Measurements from ENCODE around the gene NFIA. TPM values are rescaled to one million over a fixed set of nuclear protein-coding genes. Genes with fewer than 3 reads are reported as not detected.
A peak's percentile ranks its signal among the peaks of the same experiment; 100 is the strongest.

The NFIA gene
- total RNA-seq, 2 donors from 2014 or later = 17.3 to 27.3 TPM

DNA sequence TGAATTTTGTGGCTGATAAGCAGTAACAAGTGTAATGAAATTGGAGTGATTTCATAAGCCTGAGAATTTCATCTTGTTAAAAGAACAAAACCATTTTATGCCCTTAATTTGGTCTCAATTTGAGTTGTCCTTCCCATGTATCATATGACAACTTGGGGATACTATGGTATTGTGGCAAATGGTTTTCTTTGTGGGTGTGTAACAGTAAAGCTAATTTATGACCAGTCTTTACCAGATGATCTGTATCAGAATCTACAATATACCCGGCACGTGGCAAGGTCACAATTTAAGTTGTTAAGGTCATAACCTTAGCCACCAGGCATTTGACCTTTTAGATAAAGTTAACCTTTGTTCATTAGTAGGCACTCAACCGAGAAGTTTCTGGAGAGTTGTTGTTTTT lies 9.1 kb downstream of the NFIA start:
- DNase-seq = no peak
- Mint-ChIP-seq H3K4me3 (no peak overlapping the region), H3K4me1 (ENCODE audit: low read depth) (peaks cover 8% of the 10 kb centered on the region), H3K27me3 (ENCODE audit: low read depth) (peaks cover 7% of the 10 kb centered on the region), H3K27ac (no peak overlapping the region), H3K9me3 (no peaks in the 10 kb centered on the region), H3K36me3 (ENCODE audit: insufficient read depth in 2 of 2) (peaks cover 4 to 5% of the 10 kb centered on the region in 2 donors)
- ATAC-seq (replicated peaks in 1 of 2) = no peak

DNA sequence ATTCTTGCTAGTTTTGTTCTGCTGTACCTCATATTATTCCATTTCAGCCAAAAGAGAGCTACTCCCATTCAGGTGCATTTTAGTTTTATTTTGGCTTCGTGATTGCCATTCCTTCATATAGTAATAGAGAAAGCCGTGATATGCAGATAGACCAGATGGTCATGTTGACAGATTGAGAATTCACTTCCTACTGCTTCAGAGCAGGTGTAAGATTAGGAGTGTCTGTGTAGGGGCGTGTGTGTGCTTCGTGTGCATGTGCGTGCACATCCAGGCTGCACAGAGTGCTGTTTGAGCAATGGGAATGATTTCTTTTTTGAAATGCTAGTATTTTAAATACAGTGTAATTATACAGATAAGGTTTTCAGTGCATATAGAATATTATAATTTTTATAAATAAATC lies 10.3 kb downstream of the NFIA start:
- no peaks in the 10 kb centered on the region for H3K9me3 Mint-ChIP-seq
- peaks cover 14% of the 10 kb centered on the region for H3K4me1 Mint-ChIP-seq (ENCODE audit: low read depth)
- ATAC-seq (replicated peaks in 1 of 2) (no peak), DNase-seq (no peak)
- no peak overlapping the region for H3K27ac Mint-ChIP-seq
- H3K4me3 Mint-ChIP-seq = no peak overlapping the region
- peaks cover 4 to 5% of the 10 kb centered on the region in 2 donors for H3K36me3 Mint-ChIP-seq (ENCODE audit: insufficient read depth in 2 of 2)
- peaks cover 7% of the 10 kb centered on the region for H3K27me3 Mint-ChIP-seq (ENCODE audit: low read depth)

DNA sequence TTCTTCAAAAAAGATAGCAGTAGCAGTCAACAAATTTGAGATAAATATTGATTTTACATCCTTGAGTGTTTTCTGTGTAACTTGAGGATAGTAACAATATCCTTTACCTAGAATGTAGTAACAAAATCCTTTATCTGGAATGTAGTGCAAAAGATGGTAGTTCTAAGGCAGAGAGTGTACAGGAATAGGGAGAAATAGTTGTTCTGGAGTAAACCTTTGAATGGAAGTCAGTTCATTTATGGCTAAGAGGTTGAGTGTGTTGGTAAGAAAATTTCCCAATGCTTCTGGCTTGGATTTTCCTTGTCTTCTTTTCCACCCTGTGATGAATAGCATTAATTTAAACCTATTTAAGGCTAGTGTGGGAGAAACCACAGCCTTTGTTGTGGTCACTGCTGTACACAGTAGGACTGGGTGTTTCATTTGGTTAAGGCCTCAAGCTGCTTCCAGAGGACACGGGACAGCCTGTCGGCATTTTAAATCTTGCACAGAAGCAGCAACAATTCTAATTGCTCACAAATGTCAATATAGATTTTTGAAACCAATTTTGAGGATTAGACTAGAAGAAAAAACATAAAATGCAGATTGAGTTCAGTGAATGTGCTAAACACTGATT lies 11.3 kb downstream of the NFIA start:
- Mint-ChIP-seq H3K4me1 (ENCODE audit: low read depth) (peaks cover 17% of the 10 kb centered on the region), H3K27me3 (ENCODE audit: low read depth) (peaks cover 7% of the 10 kb centered on the region), H3K9me3 (no peaks in the 10 kb centered on the region), H3K36me3 (ENCODE audit: insufficient read depth in 2 of 2) (peaks cover 1 to 4% of the 10 kb centered on the region in 2 donors), H3K27ac (no peak overlapping the region), H3K4me3 (no peak overlapping the region)
- ATAC-seq (replicated peaks in 1 of 2) (no peak), DNase-seq (no peak)

DNA sequence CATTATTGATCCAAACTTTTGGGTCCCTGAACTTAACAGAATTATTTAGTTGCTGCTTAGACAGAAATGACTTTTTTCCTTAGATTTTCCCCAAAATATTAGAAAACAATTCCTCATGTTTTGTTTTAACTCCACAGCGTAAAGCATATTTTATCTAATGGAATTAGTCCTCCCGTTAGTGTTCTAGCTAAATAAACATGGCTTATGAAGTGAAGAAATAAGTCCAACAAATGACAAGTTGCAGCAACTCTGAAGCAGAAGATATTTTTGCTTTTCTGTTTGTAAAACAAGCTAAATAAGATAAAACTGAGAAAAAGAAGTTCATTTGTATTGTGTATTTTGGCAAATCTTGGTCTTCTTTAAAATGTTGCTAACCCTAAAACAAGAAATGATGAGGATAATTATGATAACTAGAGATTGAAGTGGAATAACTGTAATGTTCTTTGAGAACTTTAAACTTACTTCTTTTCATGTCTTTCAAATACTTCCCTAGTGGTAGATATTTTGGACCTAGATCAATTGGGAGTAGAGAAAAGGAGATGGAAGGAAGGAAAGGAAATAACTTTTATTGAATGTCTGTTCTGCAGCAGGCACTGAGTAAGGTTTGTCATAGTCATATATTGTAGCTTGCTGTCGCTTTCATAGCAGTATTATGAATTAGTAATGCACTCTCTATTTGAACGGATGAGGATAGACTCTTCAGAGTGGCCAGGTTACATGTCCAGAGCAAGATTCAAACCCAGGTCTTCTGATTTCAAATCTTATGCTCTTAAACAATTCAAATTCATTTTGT lies 12.5 kb downstream of the NFIA start:
- no peak for DNase-seq
- peaks cover 0 to 1% of the 10 kb centered on the region in 2 donors for H3K36me3 Mint-ChIP-seq (ENCODE audit: insufficient read depth in 2 of 2)
- no peaks in the 10 kb centered on the region for H3K9me3 Mint-ChIP-seq
- peak overlapping the region; percentile 15 for H3K27ac Mint-ChIP-seq
- H3K4me3 Mint-ChIP-seq = peak overlapping the region in 1 of 2 donors; percentile 16
- peaks cover 25% of the 10 kb centered on the region for H3K4me1 Mint-ChIP-seq (ENCODE audit: low read depth)
- H3K27me3 Mint-ChIP-seq (ENCODE audit: low read depth) = peaks cover 7% of the 10 kb centered on the region
- ATAC-seq (replicated peaks in 1 of 2) = peak; percentile 43 to 86

DNA sequence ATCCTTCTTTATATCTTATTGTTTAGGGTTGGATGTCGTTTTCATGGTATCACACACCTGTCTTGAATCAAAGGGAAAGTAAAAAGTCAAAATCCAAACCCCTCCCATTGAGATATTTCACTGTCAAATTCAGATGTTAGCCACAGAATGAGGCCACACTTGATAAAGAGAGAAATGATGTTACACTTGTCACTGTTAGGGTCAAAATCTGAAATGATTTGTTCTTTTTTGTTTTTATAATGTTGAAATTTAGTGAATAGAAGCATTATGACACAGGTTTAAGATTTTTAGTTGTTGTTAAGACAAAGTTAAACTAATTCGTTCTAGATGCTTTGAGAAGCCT lies 13.1 kb downstream of the NFIA start:
- Mint-ChIP-seq H3K4me1 (ENCODE audit: low read depth) (peaks cover 25% of the 10 kb centered on the region), H3K4me3 (peak overlapping the region in 1 of 2 donors; percentile 16), H3K9me3 (no peaks in the 10 kb centered on the region), H3K36me3 (ENCODE audit: insufficient read depth in 2 of 2) (peaks cover 0 to under 1% of the 10 kb centered on the region in 2 donors), H3K27ac (no peak overlapping the region), H3K27me3 (ENCODE audit: low read depth) (peaks cover 7% of the 10 kb centered on the region)
- ATAC-seq (replicated peaks in 1 of 2) (peak; percentile 20 to 55), DNase-seq (no peak)

DNA sequence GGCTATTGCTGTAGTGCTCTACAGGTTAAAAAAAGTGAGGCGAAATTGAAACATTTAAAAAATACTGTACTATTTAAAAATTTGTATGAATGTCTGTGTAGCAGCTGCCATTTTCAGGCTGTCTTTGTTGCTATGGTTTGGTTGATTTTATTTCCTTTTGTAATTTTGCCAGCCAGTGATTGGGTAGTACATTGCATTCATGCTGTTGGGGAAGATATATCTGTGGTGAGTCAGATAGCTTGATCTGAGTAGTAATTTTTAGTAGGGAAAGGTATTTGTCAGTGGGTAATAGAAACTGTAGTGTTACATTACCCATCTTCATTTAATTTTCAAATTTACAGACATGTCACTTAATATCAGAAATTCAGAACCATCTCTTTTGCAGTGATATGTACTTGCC lies 15.0 kb downstream of the NFIA start:
- no peaks in the 10 kb centered on the region for H3K9me3 Mint-ChIP-seq
- ATAC-seq (replicated peaks in 1 of 2) (peak in 1 of 2 donors; percentile 51), DNase-seq (no peak)
- H3K4me3 Mint-ChIP-seq = no peak overlapping the region
- peaks cover 7% of the 10 kb centered on the region for H3K27me3 Mint-ChIP-seq (ENCODE audit: low read depth)
- H3K4me1 Mint-ChIP-seq (ENCODE audit: low read depth) = peaks cover 25% of the 10 kb centered on the region
- no peaks in the 10 kb centered on the region for H3K36me3 Mint-ChIP-seq (ENCODE audit: insufficient read depth in 2 of 2)
- no peak overlapping the region for H3K27ac Mint-ChIP-seq

DNA sequence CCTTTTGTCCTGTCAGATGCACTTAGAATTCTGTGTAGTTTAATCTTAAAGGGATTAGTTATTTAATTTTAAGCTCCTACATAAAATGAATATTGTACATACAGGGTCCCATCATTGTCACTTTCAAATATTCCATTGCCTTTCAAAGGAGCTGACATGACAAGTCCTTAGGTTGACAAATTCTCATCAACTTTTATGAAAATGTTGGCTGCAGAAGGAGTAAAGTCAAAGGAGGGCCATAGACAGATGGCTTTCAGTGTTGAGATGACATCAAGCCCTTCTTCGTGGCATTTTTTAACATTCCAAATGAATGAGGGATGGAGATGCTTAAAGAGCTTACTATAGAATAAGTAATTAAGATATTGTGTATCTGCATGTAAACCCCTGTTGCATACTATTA lies 15.4 kb downstream of the NFIA start:
- peaks cover 7% of the 10 kb centered on the region for H3K27me3 Mint-ChIP-seq (ENCODE audit: low read depth)
- H3K36me3 Mint-ChIP-seq (ENCODE audit: insufficient read depth in 2 of 2) = no peaks in the 10 kb centered on the region
- no peak overlapping the region for H3K4me3 Mint-ChIP-seq
- ATAC-seq (replicated peaks in 1 of 2) (no peak), DNase-seq (no peak)
- no peaks in the 10 kb centered on the region for H3K9me3 Mint-ChIP-seq
- no peak overlapping the region for H3K27ac Mint-ChIP-seq
- peaks cover 25% of the 10 kb centered on the region for H3K4me1 Mint-ChIP-seq (ENCODE audit: low read depth)

DNA sequence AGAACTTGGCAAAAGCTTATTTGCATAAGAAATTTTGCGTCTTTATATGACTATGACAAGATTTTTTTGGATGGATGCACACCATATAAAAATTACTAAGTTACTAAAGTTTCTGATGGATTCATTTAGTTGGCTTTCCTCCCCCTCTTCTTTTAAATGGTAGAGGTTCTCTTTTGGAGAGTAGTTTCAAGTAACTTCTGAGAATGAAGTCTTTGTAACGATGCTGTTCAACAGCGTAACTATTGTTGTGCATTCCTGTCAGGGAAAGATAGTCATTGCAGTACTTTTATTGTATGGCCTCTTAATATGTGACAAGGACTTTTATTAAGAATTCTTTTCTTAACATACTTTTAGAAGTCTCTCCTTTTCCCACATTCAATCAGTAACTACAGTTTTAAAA lies 16.0 kb downstream of the NFIA start:
- H3K36me3 Mint-ChIP-seq (ENCODE audit: insufficient read depth in 2 of 2) = no peaks in the 10 kb centered on the region
- DNase-seq (no peak), ATAC-seq (replicated peaks in 1 of 2) (no peak)
- H3K27ac Mint-ChIP-seq = no peak overlapping the region
- peaks cover 7% of the 10 kb centered on the region for H3K27me3 Mint-ChIP-seq (ENCODE audit: low read depth)
- no peaks in the 10 kb centered on the region for H3K9me3 Mint-ChIP-seq
- peaks cover 25% of the 10 kb centered on the region for H3K4me1 Mint-ChIP-seq (ENCODE audit: low read depth)
- H3K4me3 Mint-ChIP-seq = no peak overlapping the region

DNA sequence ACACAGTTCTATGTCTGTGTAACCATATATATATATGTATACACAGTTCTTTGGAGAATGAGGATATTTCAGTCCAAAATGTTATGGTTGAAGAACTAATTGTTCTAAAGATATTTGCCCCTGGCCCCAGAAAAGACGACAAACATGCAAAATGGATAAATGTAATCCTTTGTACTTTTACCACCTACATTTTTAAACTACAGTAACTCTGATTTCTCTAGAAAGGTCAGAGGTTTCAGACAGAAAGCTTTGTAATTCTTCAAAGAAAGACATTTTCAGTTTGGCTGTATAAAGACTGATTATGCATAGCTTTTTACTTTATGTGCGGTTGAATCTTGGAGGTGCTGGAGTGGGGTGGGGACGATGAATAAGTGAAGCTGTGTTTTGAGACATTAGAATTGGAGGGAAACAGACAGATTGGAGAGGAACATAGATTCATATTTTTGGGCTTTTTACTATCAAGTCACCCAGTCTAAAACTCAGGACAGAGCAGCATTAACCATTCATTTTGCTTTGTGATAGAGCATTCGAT lies 16.6 kb downstream of the NFIA start:
- Mint-ChIP-seq H3K4me1 (ENCODE audit: low read depth) (peaks cover 25% of the 10 kb centered on the region), H3K27me3 (ENCODE audit: low read depth) (peaks cover 7% of the 10 kb centered on the region), H3K9me3 (no peaks in the 10 kb centered on the region), H3K27ac (no peak overlapping the region), H3K4me3 (peak overlapping the region; percentile 0), H3K36me3 (ENCODE audit: insufficient read depth in 2 of 2) (no peaks in the 10 kb centered on the region)
- peak in 1 of 2 donors; percentile 39 for ATAC-seq (replicated peaks in 1 of 2)
- no peak for DNase-seq

DNA sequence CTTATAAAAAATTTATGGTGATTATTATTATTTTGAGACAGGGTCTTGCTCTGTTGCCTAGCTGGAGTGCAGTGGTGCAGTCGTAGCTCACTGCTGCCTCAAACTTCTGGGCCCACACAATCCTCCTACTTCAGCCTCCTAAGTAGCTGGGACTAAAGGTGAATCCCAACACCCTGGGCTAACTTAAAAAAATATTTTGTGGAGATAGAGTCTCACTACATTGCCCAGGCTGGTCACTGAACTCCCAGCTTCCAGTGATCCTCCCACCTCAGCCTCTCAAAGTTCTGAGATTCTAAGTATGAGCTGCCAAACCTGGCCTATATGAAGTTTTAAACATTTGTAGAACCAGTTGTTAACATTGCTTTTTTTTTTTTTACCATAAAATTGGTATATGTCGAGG lies 18.2 kb downstream of the NFIA start:
- Mint-ChIP-seq H3K4me1 (ENCODE audit: low read depth) (peaks cover 17% of the 10 kb centered on the region), H3K9me3 (no peaks in the 10 kb centered on the region), H3K27ac (no peak overlapping the region), H3K36me3 (ENCODE audit: insufficient read depth in 2 of 2) (no peaks in the 10 kb centered on the region), H3K4me3 (no peak overlapping the region), H3K27me3 (ENCODE audit: low read depth) (no peaks in the 10 kb centered on the region)
- ATAC-seq (replicated peaks in 1 of 2) = no peak
- DNase-seq = no peak

DNA sequence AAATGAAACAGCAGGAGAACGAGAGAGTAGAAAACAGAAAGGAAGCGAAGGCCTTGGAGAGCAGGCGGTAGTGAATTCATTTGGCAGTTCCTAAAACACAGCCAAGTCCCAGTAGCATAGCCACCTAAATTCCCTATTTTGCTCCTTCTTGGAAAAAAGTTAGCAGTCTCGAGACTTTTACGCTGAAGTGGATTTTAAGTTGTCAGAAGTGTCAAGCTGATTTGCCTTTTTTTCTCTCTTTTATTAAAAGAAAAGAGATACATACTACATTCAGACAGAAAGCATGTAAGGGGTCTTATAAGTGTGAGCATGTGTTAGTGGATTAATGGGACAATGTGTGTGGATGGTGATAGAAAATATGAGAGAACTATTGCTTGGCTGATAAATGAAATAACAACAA lies 19.2 kb downstream of the NFIA start:
- Mint-ChIP-seq H3K27ac (no peak overlapping the region), H3K27me3 (ENCODE audit: low read depth) (no peaks in the 10 kb centered on the region), H3K9me3 (no peaks in the 10 kb centered on the region), H3K4me3 (no peak overlapping the region), H3K36me3 (ENCODE audit: insufficient read depth in 2 of 2) (no peaks in the 10 kb centered on the region), H3K4me1 (ENCODE audit: low read depth) (peaks cover 17% of the 10 kb centered on the region)
- DNase-seq = no peak
- no peak for ATAC-seq (replicated peaks in 1 of 2)

DNA sequence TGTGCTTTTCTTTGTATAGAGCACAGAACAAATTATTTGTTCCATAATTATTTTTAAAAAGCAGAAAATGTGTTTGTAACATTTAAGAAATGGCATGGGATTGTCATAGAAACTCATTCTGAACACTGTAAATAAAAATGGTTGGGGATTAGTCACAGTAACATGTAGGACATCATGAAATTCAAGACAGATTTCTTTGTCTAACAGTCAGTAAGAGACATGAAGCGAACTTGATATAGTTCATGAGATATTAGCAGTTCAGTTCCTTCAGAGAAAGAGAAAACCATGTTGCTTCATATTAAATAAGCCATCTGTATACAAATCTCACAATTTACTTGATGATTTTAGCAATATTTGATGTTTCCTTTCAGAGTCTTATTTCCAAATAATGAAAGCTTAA lies 19.7 kb downstream of the NFIA start:
- no peaks in the 10 kb centered on the region for H3K9me3 Mint-ChIP-seq
- peaks cover 17% of the 10 kb centered on the region for H3K4me1 Mint-ChIP-seq (ENCODE audit: low read depth)
- no peak overlapping the region for H3K27ac Mint-ChIP-seq
- H3K36me3 Mint-ChIP-seq (ENCODE audit: insufficient read depth in 2 of 2) = no peaks in the 10 kb centered on the region
- H3K4me3 Mint-ChIP-seq = no peak overlapping the region
- H3K27me3 Mint-ChIP-seq (ENCODE audit: low read depth) = no peaks in the 10 kb centered on the region
- DNase-seq = no peak
- no peak for ATAC-seq (replicated peaks in 1 of 2)

DNA sequence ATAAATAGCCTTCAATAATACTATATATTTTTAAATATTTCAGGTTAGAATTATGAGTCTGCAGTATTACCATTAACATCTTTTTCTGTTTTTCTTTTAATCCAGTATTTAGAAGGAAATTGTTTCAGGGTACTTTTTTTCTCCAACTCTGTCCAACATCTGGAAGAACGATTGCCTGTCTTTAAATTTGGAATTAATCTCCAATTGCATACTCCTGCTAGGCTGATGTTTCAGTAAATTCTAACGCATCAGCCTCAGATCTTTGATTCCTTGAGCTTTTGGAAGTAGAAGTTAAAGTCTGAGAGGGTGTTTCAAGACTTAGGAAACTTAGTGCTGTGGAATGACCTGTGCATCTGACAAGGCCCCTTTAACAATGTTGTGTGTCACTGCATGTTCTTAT lies 20.3 kb downstream of the NFIA start:
- Mint-ChIP-seq H3K9me3 (no peaks in the 10 kb centered on the region), H3K27ac (no peak overlapping the region), H3K4me3 (no peak overlapping the region), H3K27me3 (ENCODE audit: low read depth) (no peaks in the 10 kb centered on the region), H3K4me1 (ENCODE audit: low read depth) (peaks cover 11% of the 10 kb centered on the region), H3K36me3 (ENCODE audit: insufficient read depth in 2 of 2) (no peaks in the 10 kb centered on the region)
- no peak for ATAC-seq (replicated peaks in 1 of 2)
- DNase-seq = no peak
